ENCODE measurements around the gene RAB10.

DNA sequence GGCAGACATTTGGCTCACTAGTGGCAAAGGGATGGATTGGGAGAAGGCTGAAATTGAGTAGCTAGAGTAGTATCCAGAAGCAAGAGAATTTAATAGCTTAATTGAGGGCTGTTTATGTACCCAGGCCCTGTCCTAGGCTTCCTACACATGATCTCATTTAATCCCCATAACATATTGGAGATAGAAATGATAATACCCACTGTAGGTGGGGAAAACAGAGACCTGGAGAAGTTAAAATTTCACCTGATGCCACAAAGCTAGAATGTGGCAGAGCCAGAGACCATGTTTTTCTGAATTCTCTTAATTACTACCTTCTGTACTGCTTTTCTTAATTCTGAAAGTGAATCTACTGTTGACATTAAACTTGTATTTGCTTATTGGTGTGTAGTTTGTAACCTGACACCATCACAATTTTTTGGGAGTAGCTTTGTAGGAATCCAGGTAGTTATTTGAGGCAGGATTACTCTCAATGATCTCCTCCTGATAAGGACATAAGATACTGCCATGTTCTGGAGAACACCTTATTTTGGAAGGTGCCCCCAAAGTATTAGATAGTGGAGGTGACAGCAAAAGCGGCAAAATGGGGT is 42.2 kb downstream of the RAB10 start:
- TF ChIP-seq, protein P1, sequence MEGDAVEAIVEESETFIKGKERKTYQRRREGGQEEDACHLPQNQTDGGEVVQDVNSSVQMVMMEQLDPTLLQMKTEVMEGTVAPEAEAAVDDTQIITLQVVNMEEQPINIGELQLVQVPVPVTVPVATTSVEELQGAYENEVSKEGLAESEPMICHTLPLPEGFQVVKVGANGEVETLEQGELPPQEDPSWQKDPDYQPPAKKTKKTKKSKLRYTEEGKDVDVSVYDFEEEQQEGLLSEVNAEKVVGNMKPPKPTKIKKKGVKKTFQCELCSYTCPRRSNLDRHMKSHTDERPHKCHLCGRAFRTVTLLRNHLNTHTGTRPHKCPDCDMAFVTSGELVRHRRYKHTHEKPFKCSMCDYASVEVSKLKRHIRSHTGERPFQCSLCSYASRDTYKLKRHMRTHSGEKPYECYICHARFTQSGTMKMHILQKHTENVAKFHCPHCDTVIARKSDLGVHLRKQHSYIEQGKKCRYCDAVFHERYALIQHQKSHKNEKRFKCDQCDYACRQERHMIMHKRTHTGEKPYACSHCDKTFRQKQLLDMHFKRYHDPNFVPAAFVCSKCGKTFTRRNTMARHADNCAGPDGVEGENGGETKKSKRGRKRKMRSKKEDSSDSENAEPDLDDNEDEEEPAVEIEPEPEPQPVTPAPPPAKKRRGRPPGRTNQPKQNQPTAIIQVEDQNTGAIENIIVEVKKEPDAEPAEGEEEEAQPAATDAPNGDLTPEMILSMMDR (IDR thresholded peaks at IDR 0.05): no peak
- no peak for TF ChIP-seq POLR2A (IDR thresholded peaks at IDR 0.05)
